SU-DHL-6 (cell line): ENCODE results near the gene PARL.

Experiments
- H2AFZ ChIP-seq: fragments of 200-600 bp; sonication (generic); 2 replicates; pipeline ENCODE4 v1.6.1; 2014; ENCODE audit warnings: low read depth, mild to moderate bottlenecking, moderate library complexity, mixed read lengths, antibody characterized with exemption, low read length; ENCODE audit not compliant: severe bottlenecking
- H3F3A ChIP-seq: fragments of 200-600 bp; shearing (Covaris generic); 2 replicates; pipeline ENCODE4 v1.6.0; 2016; ENCODE audit warnings: antibody characterized with exemption, mild to moderate bottlenecking; ENCODE audit not compliant: insufficient read depth
- H3K27ac ChIP-seq: fragments of 200-600 bp; sonication (generic); 2 replicates; pipeline ENCODE4 v1.5.1; 2016; ENCODE audit warnings: low read depth, mild to moderate bottlenecking, low read length, moderate library complexity, mixed read lengths
- H3K27me3 ChIP-seq: fragments of 200-600 bp; sonication (generic), shearing (Covaris generic); 2 replicates; pipeline ENCODE4 v1.6.0; 2014; ENCODE audit warnings: mild to moderate bottlenecking, low read length
- H3K36me3 ChIP-seq: fragments of 200-600 bp; sonication (generic); 2 replicates; pipeline ENCODE4 v1.6.1; 2014; ENCODE audit warnings: mild to moderate bottlenecking, low read length, mixed read lengths
- H3K4me2 ChIP-seq: fragments of 300-600, 200-600 bp; shearing (Covaris generic), sonication (generic); 2 replicates; pipeline ENCODE4 v1.6.0; 2014; ENCODE audit warnings: low read length, low read depth, mild to moderate bottlenecking; ENCODE audit not compliant: poor library complexity, severe bottlenecking
- H3K4me3 ChIP-seq: fragments of 200-600 bp; sonication (generic); 2 replicates; pipeline ENCODE4 v1.5.1; 2014; ENCODE audit warnings: antibody characterized with exemption, low read length, mild to moderate bottlenecking, mixed read lengths; ENCODE audit not compliant: insufficient read depth, poor library complexity, severe bottlenecking
- H3K79me2 ChIP-seq: fragments of 200-600 bp; sonication (generic); 2 replicates; pipeline ENCODE4 v1.6.1; 2014; ENCODE audit warnings: mild to moderate bottlenecking, low read length, moderate library complexity; ENCODE audit not compliant: insufficient read depth
- H3K9ac ChIP-seq: fragments of 200-600 bp; sonication (generic); 2 replicates; pipeline ENCODE4 v1.7.0; 2014; ENCODE audit warnings: mild to moderate bottlenecking, low read length
- H3K9me2 ChIP-seq: fragments of 200-600 bp; sonication (generic); replicated peaks from 2 replicates; pipeline ENCODE4 v1.6.1; 2014; ENCODE audit warnings: low read length; ENCODE audit not compliant: insufficient read depth
- H3K9me3 ChIP-seq: fragments of 200-600 bp; sonication (generic); 2 replicates; pipeline ENCODE4 v1.6.1; 2014; ENCODE audit warnings: low read length, mixed read lengths; ENCODE audit not compliant: insufficient read depth
- H4K20me1 ChIP-seq: fragments of 200-600 bp; sonication (generic); 2 replicates; pipeline ENCODE4 v1.6.1; 2014; ENCODE audit warnings: low read depth, mild to moderate bottlenecking, antibody characterized with exemption, low read length, moderate library complexity, mixed read lengths
- EZH2phosphoT487 ChIP-seq: fragments of 200-600 bp; sonication (generic), shearing (Covaris generic); conservative IDR thresholded peaks from 2 replicates; pipeline ENCODE4 v1.6.1; 2018; ENCODE audit warnings: mild to moderate bottlenecking, antibody characterized with exemption, low read length, moderate library complexity, mixed read lengths
- TF ChIP-seq, protein P1 (sequence below): fragments of 200-600 bp; sonication (generic); IDR thresholded peaks from one replicate; pipeline ENCODE4 v1.5.1; 2017; ENCODE audit warnings: antibody characterized with exemption, mild to moderate bottlenecking, low read length, moderate library complexity; ENCODE audit not compliant: insufficient read depth, poor library complexity, severe bottlenecking

PARL gene

DNA sequence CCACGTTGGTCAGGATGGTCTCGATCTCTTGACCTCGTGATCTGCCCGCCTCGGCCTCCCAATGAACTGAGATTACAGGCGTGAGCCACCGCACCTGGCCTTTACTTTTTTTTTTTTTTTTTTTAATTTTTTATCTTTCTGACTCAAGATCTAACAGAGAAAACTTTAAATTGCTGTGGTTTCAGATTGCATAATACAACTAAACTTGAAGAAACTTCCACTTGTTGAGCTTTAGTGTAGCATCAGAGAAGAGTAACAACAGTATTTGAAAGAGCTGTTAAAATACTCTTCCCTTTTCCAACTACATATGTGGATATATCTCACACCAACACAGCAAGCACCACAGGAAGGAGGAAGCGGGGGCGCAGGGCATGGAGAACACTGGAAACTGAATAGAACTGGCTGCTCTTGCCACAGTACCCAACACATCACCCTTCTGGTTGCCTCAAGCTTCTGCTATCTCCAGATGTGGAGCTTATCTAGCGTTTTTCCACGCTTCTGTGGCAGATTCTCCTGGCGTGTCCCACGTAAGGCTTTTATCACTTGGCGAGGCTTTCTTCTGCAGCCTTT, 104.7 kb downstream of the PARL start:
- H3K27ac ChIP-seq = no peak overlapping the region
- H4K20me1 ChIP-seq = no peaks in the 10 kb centered on the region
- H3K9me2 ChIP-seq = no peaks in the 10 kb centered on the region
- H3K79me2 ChIP-seq = no peaks in the 10 kb centered on the region
- no peak overlapping the region for H3K9ac ChIP-seq
- no peaks in the 10 kb centered on the region for H3F3A ChIP-seq
- no peak overlapping the region for H3K4me2 ChIP-seq
- no peaks in the 10 kb centered on the region for H3K27me3 ChIP-seq
- peaks cover 44% of the 10 kb centered on the region for H3K36me3 ChIP-seq
- TF ChIP-seq, protein P1, sequence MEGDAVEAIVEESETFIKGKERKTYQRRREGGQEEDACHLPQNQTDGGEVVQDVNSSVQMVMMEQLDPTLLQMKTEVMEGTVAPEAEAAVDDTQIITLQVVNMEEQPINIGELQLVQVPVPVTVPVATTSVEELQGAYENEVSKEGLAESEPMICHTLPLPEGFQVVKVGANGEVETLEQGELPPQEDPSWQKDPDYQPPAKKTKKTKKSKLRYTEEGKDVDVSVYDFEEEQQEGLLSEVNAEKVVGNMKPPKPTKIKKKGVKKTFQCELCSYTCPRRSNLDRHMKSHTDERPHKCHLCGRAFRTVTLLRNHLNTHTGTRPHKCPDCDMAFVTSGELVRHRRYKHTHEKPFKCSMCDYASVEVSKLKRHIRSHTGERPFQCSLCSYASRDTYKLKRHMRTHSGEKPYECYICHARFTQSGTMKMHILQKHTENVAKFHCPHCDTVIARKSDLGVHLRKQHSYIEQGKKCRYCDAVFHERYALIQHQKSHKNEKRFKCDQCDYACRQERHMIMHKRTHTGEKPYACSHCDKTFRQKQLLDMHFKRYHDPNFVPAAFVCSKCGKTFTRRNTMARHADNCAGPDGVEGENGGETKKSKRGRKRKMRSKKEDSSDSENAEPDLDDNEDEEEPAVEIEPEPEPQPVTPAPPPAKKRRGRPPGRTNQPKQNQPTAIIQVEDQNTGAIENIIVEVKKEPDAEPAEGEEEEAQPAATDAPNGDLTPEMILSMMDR = no peak
- TF ChIP-seq EZH2phosphoT487 = no peak
- H3K4me3 ChIP-seq = no peak overlapping the region
- no peaks in the 10 kb centered on the region for H3K9me3 ChIP-seq
- no peak overlapping the region for H2AFZ ChIP-seq
